ENCODE measurements around the gene RTP3. TPM values are rescaled to one million over a fixed set of nuclear protein-coding genes. Genes with fewer than 3 reads are reported as not detected.

Gene RTP3
- total RNA-seq, 1 experiment from 2014 or later = not detected

DNA sequence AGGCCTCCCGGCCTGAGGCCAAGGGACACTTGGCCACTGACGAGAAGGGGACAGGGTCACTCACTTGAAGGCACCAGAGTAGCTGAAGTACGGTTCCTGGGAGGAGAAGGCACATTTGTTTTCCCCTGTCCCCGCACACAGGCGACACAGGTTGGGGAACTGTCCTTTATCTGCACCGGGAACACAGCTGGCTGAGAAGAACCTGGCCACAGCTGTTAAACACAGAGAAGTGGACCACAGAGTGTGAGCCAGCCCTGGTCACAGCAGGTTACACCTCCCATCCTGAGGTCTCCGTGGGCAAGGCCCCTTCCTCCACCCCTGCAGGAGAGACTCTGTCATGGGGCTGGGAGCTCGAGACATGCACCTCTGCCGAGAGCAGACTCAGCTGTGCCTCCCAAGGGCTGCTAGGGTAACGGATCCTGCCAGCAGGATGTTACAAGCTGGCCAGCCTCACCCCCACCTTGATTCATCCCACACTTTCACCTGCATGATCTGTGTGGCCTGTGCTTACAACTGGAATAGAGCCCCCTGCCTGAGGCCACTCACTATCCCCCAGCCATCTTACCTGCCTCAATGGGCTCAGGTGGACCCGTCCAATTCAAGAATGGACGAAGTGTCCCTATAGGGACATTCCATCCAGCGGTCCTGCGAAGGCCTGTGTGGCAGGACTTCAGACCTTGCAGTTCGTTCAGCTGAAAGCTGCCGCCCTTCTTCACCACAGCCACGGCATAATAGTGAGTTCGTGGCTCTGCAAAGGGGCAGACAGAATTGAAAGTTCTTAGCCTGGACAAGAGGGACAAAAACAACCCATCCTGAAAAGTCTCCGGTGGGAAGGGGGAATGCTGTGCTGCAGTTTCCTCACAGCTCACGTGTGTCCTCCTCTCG is 42.3 kb upstream of the RTP3 start:
- Mint-ChIP-seq H3K27me3 (ENCODE audit: insufficient read depth, unreplicated experiment) (no peaks in the 10 kb centered on the region), H3K27ac (ENCODE audit: unreplicated experiment) (no peak overlapping the region), H3K36me3 (ENCODE audit: insufficient read depth, unreplicated experiment) (no peaks in the 10 kb centered on the region), H3K4me1 (ENCODE audit: low read depth, unreplicated experiment) (no peaks in the 10 kb centered on the region), H3K9me3 (ENCODE audit: unreplicated experiment) (no peaks in the 10 kb centered on the region), H3K4me3 (ENCODE audit: unreplicated experiment) (no peak overlapping the region)
- ChIA-PET CTCF (no interaction called here), POLR2A (no interaction called here)
- Histone ChIP-seq H3K9me3 (peaks cover 3% of the 10 kb centered on the region; the same call in 1 of the 2 replicates), H3K4me3 (ENCODE audit: low read depth, low read length) (no peak overlapping the region), H3K27me3 (replicated peaks; ENCODE audit: control insufficient read depth, insufficient read depth, low read length) (no peaks in the 10 kb centered on the region), H3K36me3 (ENCODE audit: control insufficient read depth, insufficient read depth, low read length) (no peaks in the 10 kb centered on the region), H3K4me1 (no peaks in the 10 kb centered on the region)
- TF ChIP-seq, protein P1, sequence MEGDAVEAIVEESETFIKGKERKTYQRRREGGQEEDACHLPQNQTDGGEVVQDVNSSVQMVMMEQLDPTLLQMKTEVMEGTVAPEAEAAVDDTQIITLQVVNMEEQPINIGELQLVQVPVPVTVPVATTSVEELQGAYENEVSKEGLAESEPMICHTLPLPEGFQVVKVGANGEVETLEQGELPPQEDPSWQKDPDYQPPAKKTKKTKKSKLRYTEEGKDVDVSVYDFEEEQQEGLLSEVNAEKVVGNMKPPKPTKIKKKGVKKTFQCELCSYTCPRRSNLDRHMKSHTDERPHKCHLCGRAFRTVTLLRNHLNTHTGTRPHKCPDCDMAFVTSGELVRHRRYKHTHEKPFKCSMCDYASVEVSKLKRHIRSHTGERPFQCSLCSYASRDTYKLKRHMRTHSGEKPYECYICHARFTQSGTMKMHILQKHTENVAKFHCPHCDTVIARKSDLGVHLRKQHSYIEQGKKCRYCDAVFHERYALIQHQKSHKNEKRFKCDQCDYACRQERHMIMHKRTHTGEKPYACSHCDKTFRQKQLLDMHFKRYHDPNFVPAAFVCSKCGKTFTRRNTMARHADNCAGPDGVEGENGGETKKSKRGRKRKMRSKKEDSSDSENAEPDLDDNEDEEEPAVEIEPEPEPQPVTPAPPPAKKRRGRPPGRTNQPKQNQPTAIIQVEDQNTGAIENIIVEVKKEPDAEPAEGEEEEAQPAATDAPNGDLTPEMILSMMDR (IDR thresholded peaks at IDR 0.05; ENCODE audit: insufficient read depth in 1 of 2, low read depth in 1 of 2, low read length in 1 of 2, severe bottlenecking in 1 of 2, unreplicated experiment in 1 of 2) = no peak
- intact Hi-C loops (cut with micrococcal nuclease; ENCODE audit: unreplicated experiment) = no loop called here
- DNase-seq = no peak
- BruUV-seq (replicated peaks) = no TSS peak

DNA sequence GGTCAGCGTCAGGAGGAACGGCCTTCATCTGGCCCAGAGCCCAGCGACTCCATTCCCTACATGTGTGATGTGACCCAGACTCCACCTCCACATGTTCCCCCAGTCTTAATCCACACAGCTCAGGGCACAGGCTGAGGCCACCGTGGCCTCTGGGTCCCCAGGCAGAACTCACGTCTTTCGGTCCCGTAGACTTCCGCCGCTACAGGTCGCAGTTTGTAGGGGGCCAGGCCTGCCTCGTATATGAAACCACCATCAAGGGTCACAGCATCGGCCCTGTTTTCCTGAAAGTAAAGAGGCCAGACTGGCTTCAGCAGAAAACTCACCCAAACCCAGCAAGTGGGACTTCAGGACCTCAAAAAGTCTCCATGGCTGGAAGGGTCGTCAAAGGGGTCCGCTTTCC is 41.7 kb upstream of the RTP3 start:
- intact Hi-C loops (cut with micrococcal nuclease; ENCODE audit: unreplicated experiment) = no loop called here
- Mint-ChIP-seq H3K4me1 (ENCODE audit: low read depth, unreplicated experiment) (no peaks in the 10 kb centered on the region), H3K27me3 (ENCODE audit: insufficient read depth, unreplicated experiment) (no peaks in the 10 kb centered on the region), H3K9me3 (ENCODE audit: unreplicated experiment) (no peaks in the 10 kb centered on the region), H3K4me3 (ENCODE audit: unreplicated experiment) (no peak overlapping the region), H3K27ac (ENCODE audit: unreplicated experiment) (no peak overlapping the region), H3K36me3 (ENCODE audit: insufficient read depth, unreplicated experiment) (no peaks in the 10 kb centered on the region)
- TF ChIP-seq, protein P1 (IDR thresholded peaks at IDR 0.05; ENCODE audit: insufficient read depth in 1 of 2, low read depth in 1 of 2, low read length in 1 of 2, severe bottlenecking in 1 of 2, unreplicated experiment in 1 of 2) = no peak
- Histone ChIP-seq H3K9me3 (peaks cover 4% of the 10 kb centered on the region; the same call in 1 of the 2 replicates), H3K27me3 (replicated peaks; ENCODE audit: control insufficient read depth, insufficient read depth, low read length) (no peaks in the 10 kb centered on the region), H3K4me1 (no peaks in the 10 kb centered on the region), H3K4me3 (ENCODE audit: low read depth, low read length) (no peak overlapping the region), H3K36me3 (ENCODE audit: control insufficient read depth, insufficient read depth, low read length) (no peaks in the 10 kb centered on the region)
- POLR2A ChIA-PET = no interaction called here
- CTCF ChIA-PET = no interaction called here
- BruUV-seq (replicated peaks) = no TSS peak
- DNase-seq = no peak

DNA sequence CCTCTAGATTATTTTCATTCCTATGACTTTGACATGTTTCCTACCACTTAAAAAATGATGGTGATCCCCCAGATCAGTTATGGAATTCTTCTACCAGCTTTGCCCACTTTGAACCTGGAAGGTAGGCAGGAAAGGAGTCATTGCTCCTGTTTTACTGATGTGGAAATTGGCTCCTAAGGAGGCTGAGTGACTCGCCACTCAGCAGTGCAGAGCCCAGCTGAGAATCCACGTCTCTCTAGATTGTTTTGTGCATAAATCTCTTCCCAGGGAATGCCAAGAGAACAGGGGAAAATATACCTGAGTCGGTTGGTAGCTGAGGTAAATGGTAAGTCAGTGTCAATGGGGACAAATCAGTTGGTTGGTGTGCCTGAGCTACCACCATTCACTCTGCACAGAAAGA is 37.7 kb upstream of the RTP3 start:
- intact Hi-C loops (cut with micrococcal nuclease; ENCODE audit: unreplicated experiment) = no loop called here
- CTCF ChIA-PET = no interaction called here
- H3K27ac Mint-ChIP-seq (ENCODE audit: unreplicated experiment) = no peak overlapping the region
- no peaks in the 10 kb centered on the region for H3K4me1 Mint-ChIP-seq (ENCODE audit: low read depth, unreplicated experiment)
- BruUV-seq (replicated peaks) = no TSS peak
- no peaks in the 10 kb centered on the region for H3K27me3 Mint-ChIP-seq (ENCODE audit: insufficient read depth, unreplicated experiment)
- no peak overlapping the region for H3K4me3 ChIP-seq (ENCODE audit: low read depth, low read length)
- POLR2A ChIA-PET = no interaction called here
- no peaks in the 10 kb centered on the region for H3K36me3 Mint-ChIP-seq (ENCODE audit: insufficient read depth, unreplicated experiment)
- H3K9me3 Mint-ChIP-seq (ENCODE audit: unreplicated experiment) = no peaks in the 10 kb centered on the region
- no peak for DNase-seq
- H3K4me1 ChIP-seq = no peaks in the 10 kb centered on the region
- no peaks in the 10 kb centered on the region for H3K36me3 ChIP-seq (ENCODE audit: control insufficient read depth, insufficient read depth, low read length)
- 0 out of 2 replicates have a peak, but pooled peaks cover 4% of the 10 kb centered on the region for H3K9me3 ChIP-seq
- TF ChIP-seq, protein P1 (IDR thresholded peaks at IDR 0.05; ENCODE audit: insufficient read depth in 1 of 2, low read depth in 1 of 2, low read length in 1 of 2, severe bottlenecking in 1 of 2, unreplicated experiment in 1 of 2) = no peak
- H3K4me3 Mint-ChIP-seq (ENCODE audit: unreplicated experiment) = no peak overlapping the region
- H3K27me3 ChIP-seq (replicated peaks; ENCODE audit: control insufficient read depth, insufficient read depth, low read length) = no peaks in the 10 kb centered on the region; the same call in 1 of the 2 replicates

Data from Caco-2 (cell line).